Panc1 (cell line): ENCODE measurements around the gene CNTN5. TPM values are rescaled to one million over a fixed set of nuclear protein-coding genes. Genes with fewer than 3 reads are reported as not detected.

ENCODE experiments used
- ATAC-seq: fragments of 200-7000 bp; cut with Tn5 transposase; 2 replicates; pipeline ENCODE4 v1.9.1; 2020; ENCODE audit warnings: mild to moderate bottlenecking, moderate library complexity
- BruUV-seq: library from RNA; stranded (reverse); fragments of 400-500 nt; replicated peaks from 2 replicates; lab custom pipeline; 2021; lab: Mats Ljungman, UMichigan
- CTCF ChIA-PET: fragments of 300-600 bp; sonication (Branson Sonifier 250); formaldehyde crosslinking; loops from one replicate; lab custom pipeline; 2022; ENCODE audit warnings: antibody characterized with exemption; lab: Charles Lee
- POLR2A ChIA-PET: fragments of 300-600 bp; sonication (Branson Sonifier 250); formaldehyde crosslinking; loops from one replicate; lab custom pipeline; 2022; ENCODE audit warnings: antibody characterized with exemption; lab: Charles Lee
- DNase-seq: peaks from one replicate; pipeline ENCODE4 v3.0.0-alpha.2; 2010; ENCODE audit warnings: low read depth, low spot score
- H3K27ac ChIP-seq: 2 replicates; pipeline ENCODE4 v1.5.1; 2011; ENCODE audit warnings: mild to moderate bottlenecking, low read length, inconsistent platforms
- H3K27me3 ChIP-seq: fragments of 200-500 bp; sonication (Bioruptor generic); 2 replicates; pipeline ENCODE4 v1.6.0; 2014; ENCODE audit warnings: low read length, inconsistent platforms; ENCODE audit not compliant: control insufficient read depth, insufficient read depth
- H3K36me3 ChIP-seq: fragments of 200-500 bp; sonication (Bioruptor generic); 2 replicates; pipeline ENCODE4 v1.5.1; 2014; ENCODE audit warnings: inconsistent platforms, mild to moderate bottlenecking, low read length, moderate library complexity; ENCODE audit not compliant: control insufficient read depth, insufficient read depth
- H3K4me1 ChIP-seq: 2 replicates; pipeline ENCODE4 v1.5.1; 2011; ENCODE audit warnings: inconsistent platforms, mild to moderate bottlenecking, low read length, moderate library complexity; ENCODE audit not compliant: control insufficient read depth, insufficient read depth
- H3K4me3 ChIP-seq, 2 experiments: 2 replicates each; pipeline ENCODE4 v1.5.1; 2011 to 2012; ENCODE audit warnings: low read depth in 2 of 2, low read length in 2 of 2, mild to moderate bottlenecking in 2 of 2, inconsistent platforms in 1 of 2, moderate library complexity in 1 of 2
- H3K9me3 ChIP-seq: fragments of 200-500 bp; sonication (Bioruptor generic); 2 replicates; pipeline ENCODE4 v1.5.1; 2014; ENCODE audit warnings: low read depth, mild to moderate bottlenecking, inconsistent platforms, low read length, moderate library complexity; ENCODE audit not compliant: control insufficient read depth, insufficient read depth
- CTCF ChIP-seq: fragments of 450-650 bp; IDR thresholded peaks from 2 replicates; pipeline ENCODE4 v1.5.1; 2017; ENCODE audit warnings: mild to moderate bottlenecking
- POLR2AphosphoS5 ChIP-seq: IDR thresholded peaks from 2 replicates; pipeline ENCODE4 v1.6.1; 2012; ENCODE audit warnings: mild to moderate bottlenecking, low read depth, low read length, moderate library complexity
- REST ChIP-seq, 2 experiments: IDR thresholded peaks; 2 replicates each; pipeline ENCODE4 v1.6.1; 2011 to 2012; ENCODE audit warnings: low read depth in 2 of 2, control low read depth in 1 of 2, low read length in 1 of 2, mild to moderate bottlenecking in 1 of 2, moderate library complexity in 1 of 2; ENCODE audit not compliant: insufficient read depth in 1 of 2
- SIN3A ChIP-seq: IDR thresholded peaks from 2 replicates; pipeline ENCODE4 v1.6.1; 2012; ENCODE audit warnings: low read depth, mild to moderate bottlenecking, low read length, moderate library complexity, borderline replicate concordance; ENCODE audit not compliant: insufficient read depth
- TCF7L2 ChIP-seq: IDR thresholded peaks from 2 replicates; pipeline ENCODE4 v1.6.1; 2011; ENCODE audit warnings: mild to moderate bottlenecking, low read depth, low read length, inconsistent platforms
- in situ Hi-C: cut with HindIII; loops from 2 replicates; pipeline ENCODE4 v1.10.0; 2016; ENCODE audit warnings: low sequenced_read_pairs, low pct_unique_long_range_greater_than_20kb
- intact Hi-C: fragments of 100-400 bp; cut with micrococcal nuclease; formaldehyde crosslinking; loops from one replicate; pipeline ENCODE4 v1.10.0; 2022; ENCODE audit not compliant: unreplicated experiment
- total RNA-seq: library from RNA; stranded (reverse); gene quantifications from one replicate; pipeline ENCODE4 v1.2.1, GENCODE V29; 2021; ENCODE audit not compliant: unreplicated experiment

The CNTN5 gene
- total RNA-seq, 1 experiment from 2014 or later, result not detected

GRCh38 chr11:99592266-99592665 is 571.5 kb downstream of the CNTN5 start:
- Histone ChIP-seq H3K4me1 (no peaks in the 10 kb centered on the region), H3K9me3 (no peaks in the 10 kb centered on the region), H3K27ac (no peak overlapping the region), H3K4me3 (no peak overlapping the region), H3K36me3 (no peaks in the 10 kb centered on the region), H3K27me3 (no peaks in the 10 kb centered on the region)
- intact Hi-C loops (no loop called here), in situ Hi-C loops (no loop called here)
- TF ChIP-seq REST (IDR thresholded peaks at IDR 0.05; ENCODE audit: insufficient read depth in 1 of 2, low read depth in 2 of 2, low read length in 1 of 2) (no peak), TCF7L2 (no peak), SIN3A (no peak), POLR2AphosphoS5 (no peak)
- CTCF ChIA-PET, result no interaction called here
- BruUV-seq, result no TSS peak
- no peak for ATAC-seq
- POLR2A ChIA-PET, result no interaction called here
- no peak for DNase-seq

GRCh38 chr11:99593197-99593596 is 572.4 kb downstream of the CNTN5 start:
- intact Hi-C loops (no loop called here), in situ Hi-C loops (no loop called here)
- Histone ChIP-seq H3K9me3 (no peaks in the 10 kb centered on the region), H3K27me3 (no peaks in the 10 kb centered on the region), H3K4me3 (no peak overlapping the region), H3K36me3 (no peaks in the 10 kb centered on the region), H3K4me1 (no peaks in the 10 kb centered on the region), H3K27ac (no peak overlapping the region)
- no TSS peak for BruUV-seq
- ChIA-PET POLR2A (no interaction called here), CTCF (no interaction called here)
- DNase-seq (no peak), ATAC-seq (no peak)
- TF ChIP-seq CTCF (no peak), REST (IDR thresholded peaks at IDR 0.05; ENCODE audit: insufficient read depth in 1 of 2, low read depth in 2 of 2, low read length in 1 of 2) (no peak), SIN3A (no peak), POLR2AphosphoS5 (no peak), TCF7L2 (no peak)
